PFSK-1 (cell line): ENCODE results near the gene MPV17L.

ENCODE experiments used
- FOXP2 ChIP-seq: optimal IDR thresholded peaks from 2 replicates; pipeline ENCODE3; 2011; ENCODE audit warnings: borderline replicate concordance, control low read depth, inconsistent platforms; ENCODE audit not compliant: insufficient read depth; ENCODE audit errors: extremely low read length, extremely low read depth
- POLR2AphosphoS5 ChIP-seq: IDR thresholded peaks from 2 replicates; pipeline ENCODE4 v1.6.1; 2012; ENCODE audit warnings: low read depth, mild to moderate bottlenecking, control low read depth, low read length, moderate library complexity
- REST ChIP-seq, 2 experiments: IDR thresholded peaks; 2 replicates each; pipeline versions ENCODE4 v1.6.1 to v1.8.0; 2011 to 2012; ENCODE audit warnings: low read depth in 2 of 2, low read length in 2 of 2, control low read depth in 1 of 2, inconsistent platforms in 1 of 2, mild to moderate bottlenecking in 1 of 2, moderate library complexity in 1 of 2; ENCODE audit not compliant: insufficient read depth in 1 of 2
- SIN3A ChIP-seq: IDR thresholded peaks from 2 replicates; pipeline ENCODE4 v1.6.1; 2012; ENCODE audit warnings: mild to moderate bottlenecking, low read length, moderate library complexity, borderline replicate concordance; ENCODE audit not compliant: insufficient read depth
- TAF1 ChIP-seq: IDR thresholded peaks from 2 replicates; pipeline ENCODE4 v1.6.1; 2012; ENCODE audit warnings: low read length, control low read depth, borderline replicate concordance; ENCODE audit not compliant: insufficient read depth

- TF ChIP-seq REST (IDR thresholded peaks at IDR 0.05; ENCODE audit: insufficient read depth in 1 of 2, low read depth in 2 of 2, low read length in 2 of 2): no peak
- TF ChIP-seq POLR2AphosphoS5: no peak
- TF ChIP-seq TAF1: no peak
- TF ChIP-seq SIN3A: no peak
- no peak for TF ChIP-seq FOXP2
Measured at GRCh38 chr16:15435216-15435864, 39.8 kb downstream of the MPV17L start.
